HepG2 (cell line): ENCODE data around the gene TUBA4B. TPM values are rescaled to one million over a fixed set of nuclear protein-coding genes. Genes with fewer than 3 reads are reported as not detected.

ENCODE experiments used
- DNMT1 ChIP-seq: sonication (generic); formaldehyde crosslinking; IDR thresholded peaks from 2 replicates; pipeline ENCODE4 v1.5.1; 2020; ENCODE audit warnings: mild to moderate bottlenecking, missing genetic modification reagents
- HMGXB4 ChIP-seq, 2 experiments: sonication (generic) in 1 of 2; formaldehyde crosslinking in 1 of 2; IDR thresholded peaks; 2 replicates each; pipeline versions ENCODE4 v1.4.0 to v1.6.1; 2018 to 2020; ENCODE audit warnings: missing genetic modification reagents in 2 of 2, borderline replicate concordance in 1 of 2, low read depth in 1 of 2, mild to moderate bottlenecking in 1 of 2, missing biosample characterization in 1 of 2
- RNF2 ChIP-seq: fragments of 450-650 bp; conservative IDR thresholded peaks from 2 replicates; pipeline ENCODE4 v1.6.1; 2016; ENCODE audit warnings: low read depth
- SMAD9 ChIP-seq: sonication (generic); formaldehyde crosslinking; IDR thresholded peaks from 2 replicates; pipeline ENCODE4 v1.5.1; 2020; ENCODE audit warnings: mild to moderate bottlenecking, missing genetic modification reagents
- TOPORS ChIP-seq: sonication (generic); formaldehyde crosslinking; IDR thresholded peaks from 2 replicates; pipeline ENCODE4 v1.8.0; 2023; ENCODE audit warnings: mild to moderate bottlenecking, missing genetic modification reagents
- USF2 ChIP-seq, 2 experiments: sonication (generic) in 1 of 2; formaldehyde crosslinking in 1 of 2; IDR thresholded peaks; 2 replicates each; pipeline versions ENCODE4 v1.5.1 to v1.6.1; 2011 to 2020; ENCODE audit warnings: borderline replicate concordance in 1 of 2, low read depth in 1 of 2, low read length in 1 of 2, mild to moderate bottlenecking in 1 of 2, missing genetic modification reagents in 1 of 2, moderate library complexity in 1 of 2
- ZKSCAN1 ChIP-seq: fragments of 150-350 bp; IDR thresholded peaks from 2 replicates; pipeline ENCODE4 v1.6.1; 2014; ENCODE audit warnings: low read length
- ZNF225 ChIP-seq: sonication (generic); formaldehyde crosslinking; IDR thresholded peaks from 2 replicates; pipeline ENCODE4 v1.4.0; 2020; ENCODE audit warnings: mild to moderate bottlenecking, missing genetic modification reagents
- ZNF468 ChIP-seq: sonication (generic); formaldehyde crosslinking; IDR thresholded peaks from 2 replicates; pipeline ENCODE4 v1.8.0; 2022; ENCODE audit warnings: mild to moderate bottlenecking, moderate library complexity, missing genetic modification reagents
- ZNF710 ChIP-seq: sonication (generic); formaldehyde crosslinking; IDR thresholded peaks from 2 replicates; pipeline ENCODE4 v1.5.0; 2020; ENCODE audit warnings: mild to moderate bottlenecking, missing genetic modification reagents, borderline replicate concordance
- polyA plus RNA-seq, 8 experiments: library from polyadenylated mRNA; depleted of rRNA in 3 of 8; stranded (reverse) in 7 of 8; unstranded in 1 of 8; fragments of >200 nt; fragmentation: Illumina TruSeq in 4 of 8; extraction: Trizol in 4 of 8; gene quantifications; 2 replicates each; pipeline versions ENCODE4 v1.2.1 to v1.2.3, GENCODE V29; 2011 to 2016; ENCODE audit warnings: low read depth in 4 of 8, missing spikeins in 1 of 8, mixed read lengths in 1 of 8; ENCODE audit not compliant: insufficient read depth in 1 of 8
- total RNA-seq, 5 experiments: library from RNA; depleted of rRNA; stranded (reverse); fragments of >200 nt; fragmentation: Illumina TruSeq; extraction: Trizol; gene quantifications; 2 replicates each; pipeline ENCODE4 v1.2.3, GENCODE V29; 2016; ENCODE audit warnings: low read depth in 1 of 5
- TF ChIP-seq, protein P1 (sequence below): sonication (generic); formaldehyde crosslinking; conservative IDR thresholded peaks from 2 replicates; pipeline ENCODE4 v1.8.0; 2022; ENCODE audit warnings: low read depth, missing genetic modification reagents
- TF ChIP-seq, protein P2 (sequence below): IDR thresholded peaks from 2 replicates; pipeline ENCODE4 v1.6.1; 2018; ENCODE audit warnings: missing genetic modification reagents, mild to moderate bottlenecking, missing compliant biosample characterization

The TUBA4B gene
- total and polyA plus RNA-seq, 2 of the 13 experiments (the other 11 are each of a cell fraction or from before 2014, with no cell fraction given), result 0.18 to 0.22 TPM

DNA sequence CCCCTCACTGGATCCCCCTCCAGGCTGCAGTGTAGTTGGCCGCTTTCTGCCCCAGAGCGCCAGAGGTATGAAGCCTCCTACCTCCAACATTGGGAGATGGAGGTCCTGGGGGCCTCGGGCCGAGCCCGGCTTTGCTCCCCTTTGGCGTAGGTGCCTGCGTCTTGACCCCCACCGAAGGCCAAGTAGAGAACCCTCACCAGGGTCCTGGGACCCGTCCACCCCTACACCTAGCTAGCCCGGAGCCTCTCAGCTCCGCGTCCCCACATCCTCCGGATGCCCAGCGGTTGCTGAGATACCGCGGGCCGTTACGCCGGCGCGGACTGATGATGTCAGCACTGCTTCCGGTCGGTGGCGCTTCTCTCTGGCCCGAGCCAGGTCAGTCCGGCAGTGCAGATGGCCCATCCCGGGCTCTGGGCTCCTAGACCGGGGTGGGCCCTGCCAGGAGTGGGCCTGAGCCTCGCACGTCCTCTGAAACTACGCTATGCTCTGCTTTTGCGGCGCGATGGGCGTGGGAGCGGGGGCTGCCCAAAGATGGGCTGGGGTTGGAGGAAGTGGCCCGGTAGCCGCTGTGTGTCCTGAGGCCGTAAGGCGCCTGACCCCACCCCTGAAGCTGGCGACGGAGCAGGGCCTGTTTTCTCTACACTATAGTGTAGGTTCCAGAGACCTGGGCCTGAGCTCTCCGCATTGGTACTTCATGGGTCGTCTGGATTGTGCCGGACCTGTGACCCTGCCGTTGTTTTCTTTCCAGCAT lies 7.7 kb upstream of the TUBA4B start, which contains the start of the genes GLB1L and STK16 (continued):
- TF ChIP-seq ZNF710 (peak; percentile 64; the same call in 1 of the 2 replicates), ZNF468 (CRISPR knock-in tag) (no peak), RNF2 (no peak; the same call in 1 of the 2 replicates), TOPORS (no peak), SMAD9 (CRISPR knock-in tag) (0 out of 2 replicates have a peak, but pooled peaks have one; percentile 63), ZKSCAN1 (no peak), USF2 (IDR thresholded peaks at IDR 0.05; ENCODE audit: low read depth, low read length) (no peak), USF2 (CRISPR knock-in tag; IDR thresholded peaks at IDR 0.05; ENCODE audit: borderline replicate concordance) (no peak), DNMT1 (CRISPR knock-in tag) (peak; percentile 75; the same call in 1 of the 2 replicates), ZNF225 (CRISPR knock-in tag) (peak; percentile 95), HMGXB4 (CRISPR knock-in tag; IDR thresholded peaks at IDR 0.05; ENCODE audit: borderline replicate concordance in 1 of 2, low read depth in 1 of 2) (peak; percentile 92 to 94)
- TF ChIP-seq, protein P1, sequence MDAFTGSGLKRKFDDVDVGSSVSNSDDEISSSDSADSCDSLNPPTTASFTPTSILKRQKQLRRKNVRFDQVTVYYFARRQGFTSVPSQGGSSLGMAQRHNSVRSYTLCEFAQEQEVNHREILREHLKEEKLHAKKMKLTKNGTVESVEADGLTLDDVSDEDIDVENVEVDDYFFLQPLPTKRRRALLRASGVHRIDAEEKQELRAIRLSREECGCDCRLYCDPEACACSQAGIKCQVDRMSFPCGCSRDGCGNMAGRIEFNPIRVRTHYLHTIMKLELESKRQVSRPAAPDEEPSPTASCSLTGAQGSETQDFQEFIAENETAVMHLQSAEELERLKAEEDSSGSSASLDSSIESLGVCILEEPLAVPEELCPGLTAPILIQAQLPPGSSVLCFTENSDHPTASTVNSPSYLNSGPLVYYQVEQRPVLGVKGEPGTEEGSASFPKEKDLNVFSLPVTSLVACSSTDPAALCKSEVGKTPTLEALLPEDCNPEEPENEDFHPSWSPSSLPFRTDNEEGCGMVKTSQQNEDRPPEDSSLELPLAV (CRISPR knock-in tag), result no peak
- TF ChIP-seq, protein P2, sequence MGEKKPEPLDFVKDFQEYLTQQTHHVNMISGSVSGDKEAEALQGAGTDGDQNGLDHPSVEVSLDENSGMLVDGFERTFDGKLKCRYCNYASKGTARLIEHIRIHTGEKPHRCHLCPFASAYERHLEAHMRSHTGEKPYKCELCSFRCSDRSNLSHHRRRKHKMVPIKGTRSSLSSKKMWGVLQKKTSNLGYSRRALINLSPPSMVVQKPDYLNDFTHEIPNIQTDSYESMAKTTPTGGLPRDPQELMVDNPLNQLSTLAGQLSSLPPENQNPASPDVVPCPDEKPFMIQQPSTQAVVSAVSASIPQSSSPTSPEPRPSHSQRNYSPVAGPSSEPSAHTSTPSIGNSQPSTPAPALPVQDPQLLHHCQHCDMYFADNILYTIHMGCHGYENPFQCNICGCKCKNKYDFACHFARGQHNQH, result peak; percentile 94
